Activated B cell treated with CpG ODN at 0.5 μM for 24 hours (primary cell): ENCODE data around the gene ZBTB46. TPM values are rescaled to one million over a fixed set of nuclear protein-coding genes. Genes with fewer than 3 reads are reported as not detected.
A peak's percentile ranks its signal among the peaks of the same experiment; 100 is the strongest.

Source experiments
- ATAC-seq: fragments of 200-7000 bp; cut with Tn5 transposase; one replicate; pipeline ENCODE4 v1.10.0; 2021; ENCODE audit warnings: low read depth, mild to moderate bottlenecking, moderate library complexity
- CTCF ChIA-PET: fragments of 350-600 bp; sonication (Branson Sonifier 250); formaldehyde crosslinking; loops from one replicate; lab custom pipeline; 2021; ENCODE audit warnings: antibody characterized with exemption; lab: Charles Lee
- POLR2A ChIA-PET: fragments of 350-600 bp; sonication (Branson Sonifier 250); formaldehyde crosslinking; loops from one replicate; lab custom pipeline; 2021; ENCODE audit warnings: antibody characterized with exemption; lab: Charles Lee
- DNase-seq: peaks from one replicate; pipeline ENCODE4 v3.0.0; 2022
- H3K27ac Mint-ChIP-seq: one replicate; pipeline ENCODE4 v1.8.0; 2020; ENCODE audit warnings: mixed read lengths
- H3K27me3 Mint-ChIP-seq: one replicate; pipeline ENCODE4 v1.8.0; 2021; ENCODE audit warnings: mixed read lengths
- H3K36me3 Mint-ChIP-seq: one replicate; pipeline ENCODE4 v1.8.0; 2021; ENCODE audit warnings: low read depth, mixed read lengths
- H3K4me1 Mint-ChIP-seq: one replicate; pipeline ENCODE4 v1.8.0; 2021; ENCODE audit warnings: mixed read lengths
- H3K4me3 Mint-ChIP-seq: one replicate; pipeline ENCODE4 v1.8.0; 2020; ENCODE audit warnings: mild to moderate bottlenecking, mixed read lengths
- H3K9me3 Mint-ChIP-seq: one replicate; pipeline ENCODE4 v1.8.0; 2020; ENCODE audit warnings: mixed read lengths
- CTCF ChIP-seq: fragments of 200-600 bp; IDR thresholded peaks from one replicate; pipeline ENCODE4 v1.8.0; 2022; ENCODE audit warnings: antibody characterized with exemption, mild to moderate bottlenecking
- intact Hi-C: fragments of 100-400 bp; cut with micrococcal nuclease; formaldehyde crosslinking; loops from one replicate; pipeline ENCODE4 v1.15.1; 2024
- total RNA-seq: library from RNA; stranded (reverse); gene quantifications from 2 replicates; pipeline ENCODE4 v1.2.3, GENCODE V29; 2022

The ZBTB46 gene
- total RNA-seq, 1 donor from 2014 or later = 0.49 TPM

GRCh38 chr20:63737695-63737944 is 93.4 kb downstream of the ZBTB46 start:
- intact Hi-C loops = loop anchor here (1.0 to 10.0 kb wide), 6 partner anchors 40 to 200 kb away; partner anchors contain the start of genes FNDC11, GMEB2, PTK6 and RTEL1
- Mint-ChIP-seq H3K27ac (no peak overlapping the region), H3K4me1 (peaks cover 30% of the 10 kb centered on the region), H3K36me3 (peaks cover 23% of the 10 kb centered on the region), H3K4me3 (no peak overlapping the region), H3K9me3 (no peaks in the 10 kb centered on the region), H3K27me3 (no peaks in the 10 kb centered on the region)
- TF ChIP-seq CTCF = no peak
- ChIA-PET POLR2A (interaction anchor here (0.8 to 3.0 kb wide), 6 partner anchors 30 to 215 kb away, joined by 3 to 36 read pairs (median 6); partner anchors contain the start of genes ARFRP1, GMEB2, RTEL1 and TPD52L2), CTCF (interaction anchor here (1.2 to 1.6 kb wide), 2 partner anchors 30 to 96 kb away, joined by 3 to 8 read pairs; partner anchors contain the start of genes ARFRP1 and ZGPAT)
- DNase-seq (no peak), ATAC-seq (peak; percentile 1)

- Mint-ChIP-seq H3K4me1 (peaks cover 30% of the 10 kb centered on the region), H3K4me3 (peak overlapping the region; percentile 73), H3K9me3 (no peaks in the 10 kb centered on the region), H3K36me3 (peaks cover 23% of the 10 kb centered on the region), H3K27me3 (no peaks in the 10 kb centered on the region), H3K27ac (peak overlapping the region; percentile 77)
- ChIA-PET POLR2A (interaction anchor here (0.8 to 3.0 kb wide), 8 partner anchors 29 to 342 kb away, joined by 3 to 36 read pairs (median 5); partner anchors contain the start of genes ARFRP1, GMEB2, PPDPF and RGS19), CTCF (interaction anchor here (1.0 to 1.6 kb wide), 3 partner anchors 30 to 95 kb away, joined by 3 to 8 read pairs (median 3); partner anchors contain the start of genes ARFRP1 and ZGPAT)
- TF ChIP-seq CTCF = no peak
- ATAC-seq (peak; percentile 14), DNase-seq (peak; percentile 58)
- intact Hi-C loops = loop anchor here (1.0 to 10.0 kb wide), 6 partner anchors 40 to 200 kb away; partner anchors contain the start of genes FNDC11, GMEB2, PTK6 and RTEL1
These were observed 94.0 kb downstream of the ZBTB46 start for GRCh38 chr20:63736893-63737694.

GRCh38 chr20:63735859-63736718 is 95.0 kb downstream of the ZBTB46 start, which contains the start of gene LIME1:
Gene LIME1, plus strand, starts transcription at chr20:63736664. Its CDS starts 886 bp downstream, at chr20:63737550.
- Mint-ChIP-seq H3K4me3 (peak within 1 kb of the TSS; percentile 73), H3K4me1 (peaks cover 28% of the 10 kb centered on the region), H3K36me3 (peaks cover 23% of the 10 kb centered on the region), H3K27me3 (no peaks in the 10 kb centered on the region), H3K27ac (peak within 1 kb of the TSS; percentile 77), H3K9me3 (no peaks in the 10 kb centered on the region)
- ATAC-seq (peak; percentile 52), DNase-seq (peak; percentile 52)
- CTCF ChIA-PET = interaction anchor here (0.9 to 1.6 kb wide), 3 partner anchors 29 to 199 kb away, joined by 3 to 8 read pairs (median 3); partner anchors contain the start of genes ARFRP1, PTK6 and ZGPAT
- TF ChIP-seq CTCF = no peak
- intact Hi-C loops = loop anchor here (5.0 to 10.0 kb wide), 5 partner anchors 39 to 199 kb away; partner anchors contain the start of genes FNDC11, GMEB2, PTK6 and RTEL1
- POLR2A ChIA-PET = interaction anchor here (0.7 to 3.0 kb wide), 9 partner anchors 28 to 343 kb away, joined by 3 to 36 read pairs (median 3); partner anchors contain the start of genes ARFRP1, HELZ2, PPDPF and RGS19

- TF ChIP-seq CTCF = no peak
- POLR2A ChIA-PET = interaction anchor here (0.9 to 3.0 kb wide), 4 partner anchors 27 to 161 kb away, joined by 3 to 36 read pairs (median 7); partner anchors contain the start of genes ARFRP1, HELZ2 and ZGPAT
These were observed 95.9 kb downstream of the ZBTB46 start for GRCh38 chr20:63734946-63735858.

More at GRCh38 chr20:63734946-63735858, 95.9 kb downstream of the ZBTB46 start:
- H3K4me3 Mint-ChIP-seq = no peak overlapping the region
- intact Hi-C loops = loop anchor here (5.0 to 10.0 kb wide), 5 partner anchors 38 to 198 kb away; partner anchors contain the start of genes FNDC11, GMEB2, PTK6 and RTEL1
- CTCF ChIA-PET = no interaction called here
- DNase-seq (no peak), ATAC-seq (no peak)
- H3K27ac Mint-ChIP-seq = no peak overlapping the region
- no peaks in the 10 kb centered on the region for H3K9me3 Mint-ChIP-seq
- no peaks in the 10 kb centered on the region for H3K27me3 Mint-ChIP-seq
- peaks cover 28% of the 10 kb centered on the region for H3K4me1 Mint-ChIP-seq
- H3K36me3 Mint-ChIP-seq = peaks cover 23% of the 10 kb centered on the region
